Measurements from ENCODE around the gene ARHGAP11B.
"Not testable (repeated sequence)": the region's sequence is repeated elsewhere in the genome, so short reads cannot be mapped to it uniquely, and the experiment has no call there.

Gene ARHGAP11B

DNA sequence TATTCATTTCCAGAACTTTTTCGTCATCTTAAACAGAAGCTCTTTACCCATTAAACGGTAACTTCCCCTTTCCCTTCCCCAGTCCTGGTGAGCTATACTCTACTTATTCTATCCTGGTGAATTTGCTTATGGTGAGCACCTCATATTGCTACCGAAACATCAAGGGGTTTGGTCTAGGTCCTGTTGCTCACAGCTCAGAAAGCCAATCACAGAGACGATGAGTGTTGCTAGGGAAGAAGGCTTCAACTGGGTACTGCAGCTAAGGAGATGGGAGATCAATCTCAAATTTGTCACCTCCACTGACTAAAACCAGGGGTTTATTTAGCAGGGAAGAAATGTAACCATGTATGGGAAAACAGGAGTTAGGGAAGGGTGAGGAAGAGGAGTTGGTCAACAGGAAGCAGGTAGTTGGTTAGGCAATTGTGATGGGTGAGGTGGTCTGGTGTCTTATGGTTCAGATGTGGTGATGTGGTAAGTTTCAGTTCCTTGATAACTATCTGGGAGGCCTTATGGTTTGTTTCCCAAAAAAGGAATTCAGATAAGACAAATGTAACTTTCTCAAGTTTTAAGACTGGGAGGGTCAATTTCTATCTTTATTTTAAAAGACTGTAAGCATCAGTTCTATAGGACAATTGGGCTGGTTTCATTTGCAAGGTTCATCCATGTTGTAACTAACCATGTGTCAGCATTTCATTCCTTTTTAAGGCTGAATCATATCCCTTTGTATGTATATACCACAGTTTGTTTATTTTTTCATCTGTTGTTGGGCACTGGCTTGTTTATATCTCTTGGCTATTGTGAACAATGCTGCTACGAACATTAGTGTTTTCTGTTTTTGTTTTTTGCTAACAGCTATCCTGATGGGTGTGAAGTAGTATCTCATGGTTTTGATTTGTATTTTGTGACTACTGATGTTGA lies 24.3 kb downstream of the ARHGAP11B start:
- no peak overlapping the region for H3K4me3 Mint-ChIP-seq
- H3K27ac Mint-ChIP-seq = peak overlapping the region; percentile 13
- no peaks in the 10 kb centered on the region for H3K4me1 Mint-ChIP-seq
- peaks cover 54% of the 10 kb centered on the region for H3K36me3 Mint-ChIP-seq (ENCODE audit: low read depth)
- no peaks in the 10 kb centered on the region for H3K27me3 Mint-ChIP-seq (ENCODE audit: low read depth, poor library complexity)
- DNase-seq = no peak
- no peak for TF ChIP-seq CTCF (IDR thresholded peaks at IDR 0.05)
- no peaks in the 10 kb centered on the region for H3K9me3 Mint-ChIP-seq

DNA sequence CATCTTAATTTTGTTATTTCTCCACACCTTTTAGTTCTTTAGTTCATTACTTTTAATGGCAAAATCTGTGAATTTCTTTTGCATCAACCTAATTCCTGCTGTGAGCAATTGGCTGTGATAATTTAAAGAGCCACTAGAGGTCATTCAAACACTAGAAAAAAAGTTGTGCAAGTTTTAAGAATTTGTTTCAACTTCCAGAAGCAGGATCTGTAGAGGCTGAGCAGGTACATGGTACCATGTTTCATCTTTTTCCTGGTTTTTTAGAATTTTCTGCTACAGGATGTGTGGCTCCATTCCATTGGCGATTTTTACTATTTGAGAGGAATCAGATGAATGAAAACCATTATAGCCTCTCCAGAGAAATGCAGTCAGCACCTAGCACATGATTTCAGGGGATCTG lies 35.2 kb downstream of the ARHGAP11B start:
- peaks cover 18% of the 10 kb centered on the region for H3K36me3 Mint-ChIP-seq (ENCODE audit: low read depth)
- not testable (repeated sequence) for H3K4me1 Mint-ChIP-seq
- TF ChIP-seq CTCF (IDR thresholded peaks at IDR 0.05) = peak; percentile 47

GRCh38 chr15:30669621-30670020 lies 43.7 kb downstream of the ARHGAP11B start:
- H3K27ac Mint-ChIP-seq; H3K27me3 Mint-ChIP-seq (ENCODE audit: low read depth, poor library complexity); H3K9me3 Mint-ChIP-seq; DNase-seq; H3K4me3 Mint-ChIP-seq; H3K4me1 Mint-ChIP-seq: not testable (repeated sequence)
- H3K36me3 Mint-ChIP-seq (ENCODE audit: low read depth) = peaks cover 81% of the 10 kb centered on the region

More for the DNA sequence above, 35.2 kb downstream of the ARHGAP11B start:
- not testable (repeated sequence) for H3K27me3 Mint-ChIP-seq (ENCODE audit: low read depth, poor library complexity); H3K4me3 Mint-ChIP-seq; H3K9me3 Mint-ChIP-seq; DNase-seq; H3K27ac Mint-ChIP-seq

DNA sequence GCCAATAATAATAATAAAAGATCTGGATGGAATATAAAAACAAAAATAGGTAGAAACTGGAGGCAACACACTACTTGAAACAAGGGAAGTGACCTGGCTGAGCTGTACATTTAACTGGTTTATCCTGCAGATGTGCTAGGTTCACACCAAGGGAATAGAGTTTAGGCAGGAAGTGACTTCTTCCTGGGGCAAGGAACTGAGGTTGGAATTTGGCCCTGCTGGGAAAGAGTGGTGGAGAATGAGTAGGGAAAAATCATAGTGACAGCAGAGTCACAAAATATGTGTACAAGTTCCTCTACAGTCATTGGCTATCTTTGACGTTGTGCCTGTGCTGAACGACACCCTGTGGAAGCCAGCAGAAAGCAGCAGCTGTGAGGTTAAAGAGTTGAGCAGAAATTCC lies 44.1 kb downstream of the ARHGAP11B start:
- H3K36me3 Mint-ChIP-seq (ENCODE audit: low read depth) = peaks cover 85% of the 10 kb centered on the region
- H3K27ac Mint-ChIP-seq = no peak overlapping the region
- no peak overlapping the region for H3K4me3 Mint-ChIP-seq
- H3K4me1 Mint-ChIP-seq = no peaks in the 10 kb centered on the region
- TF ChIP-seq CTCF (IDR thresholded peaks at IDR 0.05) = no peak
- H3K9me3 Mint-ChIP-seq = peaks cover 7% of the 10 kb centered on the region
- no peaks in the 10 kb centered on the region for H3K27me3 Mint-ChIP-seq (ENCODE audit: low read depth, poor library complexity)
- DNase-seq = no peak

DNA sequence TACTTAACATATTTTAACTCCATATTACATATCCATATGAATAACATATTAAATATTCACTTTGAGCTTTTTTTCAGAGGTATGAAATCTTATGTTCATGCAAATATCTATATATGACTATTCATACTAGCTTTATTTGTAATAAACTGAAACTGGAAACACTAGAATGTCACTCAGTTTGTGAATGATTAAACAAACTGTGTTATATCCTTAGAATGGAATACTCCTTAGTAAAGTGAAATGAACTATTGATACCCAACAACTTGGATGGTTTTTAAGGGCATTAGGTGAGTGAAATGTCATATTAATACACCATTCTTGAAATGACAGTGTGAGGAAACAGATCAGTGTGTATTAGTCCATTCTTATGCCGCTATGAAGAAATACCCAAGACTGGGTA lies 45.4 kb downstream of the ARHGAP11B start:
- TF ChIP-seq CTCF (IDR thresholded peaks at IDR 0.05) = no peak
- Mint-ChIP-seq H3K9me3 (peaks cover 13% of the 10 kb centered on the region), H3K4me1 (no peaks in the 10 kb centered on the region), H3K4me3 (no peak overlapping the region), H3K36me3 (ENCODE audit: low read depth) (peaks cover 89% of the 10 kb centered on the region), H3K27me3 (ENCODE audit: low read depth, poor library complexity) (no peaks in the 10 kb centered on the region), H3K27ac (no peak overlapping the region)
- DNase-seq = no peak

DNA sequence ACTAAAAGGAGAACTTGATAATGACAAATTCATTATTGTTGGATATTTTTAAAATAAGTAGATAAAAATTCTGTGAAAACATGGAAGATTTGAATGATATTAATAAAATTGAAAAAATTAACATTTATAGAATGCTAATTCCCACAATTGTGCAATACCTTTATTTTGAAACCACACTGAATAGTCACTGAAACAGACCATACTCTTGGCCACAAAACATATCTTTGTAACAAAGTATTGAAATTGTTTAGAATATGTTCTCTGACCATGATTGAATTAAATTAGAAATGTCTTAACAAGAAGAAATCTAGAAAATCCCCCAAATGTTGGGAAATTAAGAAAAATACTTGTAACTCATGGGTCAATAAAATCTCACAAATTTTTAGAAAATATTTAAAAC lies 49.2 kb downstream of the ARHGAP11B start:
- Mint-ChIP-seq H3K4me1 (no peaks in the 10 kb centered on the region), H3K9me3 (peaks cover 23% of the 10 kb centered on the region), H3K27me3 (ENCODE audit: low read depth, poor library complexity) (no peaks in the 10 kb centered on the region), H3K36me3 (ENCODE audit: low read depth) (peaks cover 76% of the 10 kb centered on the region), H3K4me3 (no peak overlapping the region), H3K27ac (no peak overlapping the region)
- no peak for DNase-seq
- TF ChIP-seq CTCF (IDR thresholded peaks at IDR 0.05) = no peak

GRCh38 chr15:30675891-30676290 lies 50.0 kb downstream of the ARHGAP11B start:
- peaks cover 23% of the 10 kb centered on the region for H3K9me3 Mint-ChIP-seq
- not testable (repeated sequence) for H3K4me1 Mint-ChIP-seq; DNase-seq; H3K27ac Mint-ChIP-seq; H3K27me3 Mint-ChIP-seq (ENCODE audit: low read depth, poor library complexity); H3K4me3 Mint-ChIP-seq
- H3K36me3 Mint-ChIP-seq (ENCODE audit: low read depth) = peaks cover 69% of the 10 kb centered on the region

DNA sequence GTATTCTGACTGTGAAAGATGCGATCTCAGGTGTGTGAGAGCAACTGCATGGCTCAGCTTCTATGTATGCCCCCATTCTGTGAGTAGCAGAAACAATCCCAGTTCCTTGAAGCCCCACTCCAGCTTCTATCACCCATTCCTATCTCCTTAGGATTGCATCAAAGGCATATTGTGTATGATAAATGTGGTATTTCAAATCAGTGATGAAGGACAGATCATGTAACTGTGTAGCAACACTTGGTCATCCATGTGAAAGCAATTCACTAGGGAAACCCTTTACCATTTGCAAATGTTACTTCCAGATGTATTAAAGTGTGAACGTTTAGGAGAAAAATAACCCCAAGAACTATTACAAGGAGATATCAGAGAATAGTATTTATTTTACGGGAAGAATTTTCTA lies 55.1 kb downstream of the ARHGAP11B start:
- peaks cover 13% of the 10 kb centered on the region for H3K9me3 Mint-ChIP-seq
- H3K27ac Mint-ChIP-seq, H3K4me1 Mint-ChIP-seq: not testable (repeated sequence)

GRCh38 chr15:30685709-30686285 lies 59.9 kb downstream of the ARHGAP11B start:
- H3K36me3 Mint-ChIP-seq (ENCODE audit: low read depth) = peaks cover 12% of the 10 kb centered on the region
- not testable (repeated sequence) for H3K9me3 Mint-ChIP-seq; H3K27me3 Mint-ChIP-seq (ENCODE audit: low read depth, poor library complexity); H3K4me3 Mint-ChIP-seq; H3K4me1 Mint-ChIP-seq; DNase-seq
- H3K27ac Mint-ChIP-seq = peak overlapping the region; percentile 59

More for the DNA sequence above, 55.1 kb downstream of the ARHGAP11B start:
- not testable (repeated sequence) for H3K27me3 Mint-ChIP-seq (ENCODE audit: low read depth, poor library complexity); H3K4me3 Mint-ChIP-seq; DNase-seq
- H3K36me3 Mint-ChIP-seq (ENCODE audit: low read depth) = peaks cover 24% of the 10 kb centered on the region

Measured in nephron progenitor cell (in vitro differentiated cells).